IMR-90 (cell line): Measurements from ENCODE around the gene PHAX.

ENCODE experiments used
- BHLHE40 ChIP-seq: fragments of 150-350 bp; IDR thresholded peaks from 2 replicates; pipeline ENCODE4 v1.6.1; 2016; ENCODE audit warnings: mild to moderate bottlenecking, low read depth, low read length
- MAZ ChIP-seq: IDR thresholded peaks from 2 replicates; pipeline ENCODE4 v1.6.1; 2012; ENCODE audit warnings: low read depth, mild to moderate bottlenecking, low read length, improper control_type of control experiment, moderate library complexity, borderline replicate concordance
- RAD21 ChIP-seq: IDR thresholded peaks from 2 replicates; pipeline ENCODE4 v1.6.1; 2012; ENCODE audit warnings: low read length, improper control_type of control experiment
- TF ChIP-seq, protein P1 (sequence below): conservative IDR thresholded peaks from 2 replicates; pipeline ENCODE4 v1.5.1; 2012; ENCODE audit warnings: mild to moderate bottlenecking, low read depth, low read length, improper control_type of control experiment

DNA sequence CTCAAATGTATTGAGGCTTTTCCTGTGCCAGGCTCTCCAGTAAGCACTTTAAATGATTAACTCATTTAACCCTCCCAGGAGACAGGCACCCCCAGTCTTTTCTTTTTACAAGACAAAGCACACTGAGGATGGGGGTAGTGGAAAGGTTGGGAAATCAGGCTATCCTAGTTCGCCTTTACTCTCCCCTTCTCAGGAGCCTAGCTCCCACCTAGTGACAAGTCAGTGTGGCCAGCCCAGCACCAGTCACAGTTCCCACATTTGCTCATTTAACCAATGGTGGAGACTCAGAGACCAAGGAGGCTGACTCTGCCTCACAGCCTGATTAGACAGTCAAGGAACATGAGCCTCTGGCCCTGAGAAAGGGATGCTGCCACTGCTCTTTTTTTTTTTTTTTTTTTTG lies 9.2 kb upstream of the PHAX start:
- TF ChIP-seq, protein P1, sequence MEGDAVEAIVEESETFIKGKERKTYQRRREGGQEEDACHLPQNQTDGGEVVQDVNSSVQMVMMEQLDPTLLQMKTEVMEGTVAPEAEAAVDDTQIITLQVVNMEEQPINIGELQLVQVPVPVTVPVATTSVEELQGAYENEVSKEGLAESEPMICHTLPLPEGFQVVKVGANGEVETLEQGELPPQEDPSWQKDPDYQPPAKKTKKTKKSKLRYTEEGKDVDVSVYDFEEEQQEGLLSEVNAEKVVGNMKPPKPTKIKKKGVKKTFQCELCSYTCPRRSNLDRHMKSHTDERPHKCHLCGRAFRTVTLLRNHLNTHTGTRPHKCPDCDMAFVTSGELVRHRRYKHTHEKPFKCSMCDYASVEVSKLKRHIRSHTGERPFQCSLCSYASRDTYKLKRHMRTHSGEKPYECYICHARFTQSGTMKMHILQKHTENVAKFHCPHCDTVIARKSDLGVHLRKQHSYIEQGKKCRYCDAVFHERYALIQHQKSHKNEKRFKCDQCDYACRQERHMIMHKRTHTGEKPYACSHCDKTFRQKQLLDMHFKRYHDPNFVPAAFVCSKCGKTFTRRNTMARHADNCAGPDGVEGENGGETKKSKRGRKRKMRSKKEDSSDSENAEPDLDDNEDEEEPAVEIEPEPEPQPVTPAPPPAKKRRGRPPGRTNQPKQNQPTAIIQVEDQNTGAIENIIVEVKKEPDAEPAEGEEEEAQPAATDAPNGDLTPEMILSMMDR = no peak
- no peak for TF ChIP-seq MAZ
- no peak for TF ChIP-seq RAD21
- TF ChIP-seq BHLHE40 = no peak
